Testis (tissue), 2 donors: ENCODE data around the gene ZSCAN10.

Experiments
- POLR2A ChIP-seq: fragments of 450-650 bp; IDR thresholded peaks from one replicate; pipeline ENCODE4 v1.6.1; 2017; ENCODE audit warnings: antibody characterized with exemption, mild to moderate bottlenecking, moderate library complexity
- TF ChIP-seq, protein P1 (sequence below), 3 experiments: fragments of 450-650 bp in 2 of 3; fragments of 200-600 bp in 1 of 3; sonication (generic) in 1 of 3; IDR thresholded peaks; one replicate each; pipeline ENCODE4 v1.5.1; 2016 to 2019; ENCODE audit warnings: antibody characterized with exemption in 3 of 3, mild to moderate bottlenecking in 2 of 3, moderate library complexity in 1 of 3

GRCh38 chr16:3145660-3146059 is 46.6 kb upstream of the ZSCAN10 start:
- TF ChIP-seq POLR2A: no peak
- TF ChIP-seq, protein P1, sequence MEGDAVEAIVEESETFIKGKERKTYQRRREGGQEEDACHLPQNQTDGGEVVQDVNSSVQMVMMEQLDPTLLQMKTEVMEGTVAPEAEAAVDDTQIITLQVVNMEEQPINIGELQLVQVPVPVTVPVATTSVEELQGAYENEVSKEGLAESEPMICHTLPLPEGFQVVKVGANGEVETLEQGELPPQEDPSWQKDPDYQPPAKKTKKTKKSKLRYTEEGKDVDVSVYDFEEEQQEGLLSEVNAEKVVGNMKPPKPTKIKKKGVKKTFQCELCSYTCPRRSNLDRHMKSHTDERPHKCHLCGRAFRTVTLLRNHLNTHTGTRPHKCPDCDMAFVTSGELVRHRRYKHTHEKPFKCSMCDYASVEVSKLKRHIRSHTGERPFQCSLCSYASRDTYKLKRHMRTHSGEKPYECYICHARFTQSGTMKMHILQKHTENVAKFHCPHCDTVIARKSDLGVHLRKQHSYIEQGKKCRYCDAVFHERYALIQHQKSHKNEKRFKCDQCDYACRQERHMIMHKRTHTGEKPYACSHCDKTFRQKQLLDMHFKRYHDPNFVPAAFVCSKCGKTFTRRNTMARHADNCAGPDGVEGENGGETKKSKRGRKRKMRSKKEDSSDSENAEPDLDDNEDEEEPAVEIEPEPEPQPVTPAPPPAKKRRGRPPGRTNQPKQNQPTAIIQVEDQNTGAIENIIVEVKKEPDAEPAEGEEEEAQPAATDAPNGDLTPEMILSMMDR (IDR thresholded peaks at IDR 0.05): no peak
